OCI-LY1 (cell line): Measurements from ENCODE around the gene CBARP.

ENCODE experiments used
- H2AFZ ChIP-seq: fragments of 200-600 bp; sonication (generic), shearing (Covaris generic); 2 replicates; pipeline ENCODE4 v1.6.0; 2014; ENCODE audit warnings: antibody characterized with exemption, mild to moderate bottlenecking, low read length
- H3F3A ChIP-seq: fragments of 200-600 bp; sonication (generic), shearing (Covaris generic); 2 replicates; pipeline ENCODE4 v1.6.0; 2014; ENCODE audit warnings: mild to moderate bottlenecking, antibody characterized with exemption, low read length, moderate library complexity; ENCODE audit not compliant: insufficient read depth
- H3K27ac ChIP-seq: fragments of 200-600 bp; sonication (generic); 2 replicates; pipeline ENCODE4 v1.5.1; 2014; ENCODE audit warnings: low read length, mixed run types, mild to moderate bottlenecking, low read depth; ENCODE audit not compliant: poor library complexity, severe bottlenecking
- H3K27me3 ChIP-seq: fragments of 200-600 bp; sonication (generic); 2 replicates; pipeline ENCODE4 v1.6.0; 2014; ENCODE audit warnings: antibody characterized with exemption, mild to moderate bottlenecking, low read length, moderate library complexity; ENCODE audit not compliant: insufficient read depth
- H3K36me3 ChIP-seq: fragments of 200-600 bp; sonication (generic); 2 replicates; pipeline ENCODE4 v1.6.1; 2014; ENCODE audit warnings: mild to moderate bottlenecking, antibody characterized with exemption, low read length, moderate library complexity, mixed read lengths; ENCODE audit not compliant: insufficient read depth
- H3K4me1 ChIP-seq: fragments of 200-600 bp; sonication (generic); 2 replicates; pipeline ENCODE4 v1.5.1; 2014; ENCODE audit warnings: mild to moderate bottlenecking, low read length, moderate library complexity; ENCODE audit not compliant: insufficient read depth, severe bottlenecking
- H3K4me2 ChIP-seq: fragments of 200-600 bp; sonication (generic), shearing (Covaris generic); 2 replicates; pipeline ENCODE4 v1.6.1; 2014; ENCODE audit warnings: low read length
- H3K4me3 ChIP-seq: fragments of 200-600 bp; sonication (generic); 2 replicates; pipeline ENCODE4 v1.5.1; 2014; ENCODE audit warnings: low read length, low read depth, mild to moderate bottlenecking, mixed read lengths; ENCODE audit not compliant: poor library complexity, severe bottlenecking
- H3K79me2 ChIP-seq: fragments of 200-600 bp; shearing (Covaris generic); 2 replicates; pipeline ENCODE4 v1.6.1; 2016; ENCODE audit warnings: mixed run types, low read length, mixed read lengths; ENCODE audit not compliant: insufficient read depth
- H3K9ac ChIP-seq: fragments of 200-600 bp; sonication (generic), shearing (Covaris generic); 2 replicates; pipeline ENCODE4 v1.6.1; 2014; ENCODE audit warnings: mild to moderate bottlenecking, low read length, mixed read lengths
- H3K9me2 ChIP-seq: fragments of 200-600 bp; sonication (generic), shearing (Covaris generic); 2 replicates; pipeline ENCODE4 v1.6.1; 2014; ENCODE audit warnings: low read depth, mild to moderate bottlenecking, low read length, mixed read lengths
- H3K9me3 ChIP-seq: fragments of 200-600 bp; shearing (Covaris generic); 2 replicates; pipeline ENCODE4 v1.6.1; 2014; ENCODE audit warnings: low read length, mixed read lengths
- H4K20me1 ChIP-seq: fragments of 200-600 bp; sonication (generic), shearing (Covaris generic); 2 replicates; pipeline ENCODE4 v1.6.0; 2016; ENCODE audit warnings: mild to moderate bottlenecking, low read length; ENCODE audit not compliant: insufficient read depth
- CTCF ChIP-seq: fragments of 200-600 bp; sonication (generic), shearing (Covaris generic); IDR thresholded peaks from 2 replicates; pipeline ENCODE4 v1.5.1; 2017; ENCODE audit warnings: mild to moderate bottlenecking, antibody characterized with exemption, low read length, moderate library complexity, mixed read lengths
- EZH2 ChIP-seq: fragments of 200-600 bp; sonication (generic), shearing (Covaris generic); IDR thresholded peaks from 2 replicates; pipeline ENCODE4 v1.8.0; 2017; ENCODE audit warnings: borderline replicate concordance, mixed run types, mild to moderate bottlenecking, antibody characterized with exemption, low read length, moderate library complexity, mixed read lengths

Gene CBARP

GRCh38 chr19:1261538-1261797 is 23.7 kb upstream of the CBARP start:
- Histone ChIP-seq H3F3A (peaks cover 5% of the 10 kb centered on the region; the same call in 1 of the 2 replicates), H4K20me1 (no peaks in the 10 kb centered on the region), H3K4me2 (peak overlapping the region; percentile 85), H2AFZ (no peak overlapping the region), H3K79me2 (no peaks in the 10 kb centered on the region), H3K9me2 (no peaks in the 10 kb centered on the region), H3K27me3 (no peaks in the 10 kb centered on the region), H3K9ac (peak overlapping the region; percentile 85), H3K36me3 (peaks cover 17% of the 10 kb centered on the region), H3K9me3 (no peaks in the 10 kb centered on the region), H3K27ac (peak overlapping the region; percentile 89), H3K4me3 (peak overlapping the region; percentile 73), H3K4me1 (peaks cover 79% of the 10 kb centered on the region)
- TF ChIP-seq EZH2 (no peak), CTCF (peak; percentile 27; the same call in 1 of the 2 replicates)

- no peak for TF ChIP-seq EZH2
- TF ChIP-seq CTCF: no peak
- H4K20me1 ChIP-seq: no peaks in the 10 kb centered on the region
- no peaks in the 10 kb centered on the region for H3K27me3 ChIP-seq
- no peaks in the 10 kb centered on the region for H3K9me3 ChIP-seq
- H3K9ac ChIP-seq: peak overlapping the region; percentile 85
- H3K27ac ChIP-seq: peak overlapping the region; percentile 97
- peaks cover 74% of the 10 kb centered on the region for H3K4me1 ChIP-seq
- no peaks in the 10 kb centered on the region for H3K79me2 ChIP-seq
- no peak overlapping the region for H2AFZ ChIP-seq
- peak overlapping the region; percentile 73 for H3K4me3 ChIP-seq
- peak overlapping the region; percentile 86 for H3K4me2 ChIP-seq
- H3K36me3 ChIP-seq: peaks cover 20% of the 10 kb centered on the region
- H3F3A ChIP-seq: peaks cover 5% of the 10 kb centered on the region; the same call in 1 of the 2 replicates
- H3K9me2 ChIP-seq: no peaks in the 10 kb centered on the region
Observed at GRCh38 chr19:1260749-1261537, 23.1 kb upstream of the CBARP start.

GRCh38 chr19:1259876-1260748 is 22.3 kb upstream of the CBARP start:
- H3K4me2 ChIP-seq: peak overlapping the region; percentile 86
- peaks cover 5% of the 10 kb centered on the region; the same call in 1 of the 2 replicates for H3F3A ChIP-seq
- H3K9me3 ChIP-seq: no peaks in the 10 kb centered on the region
- peaks cover 67% of the 10 kb centered on the region for H3K4me1 ChIP-seq
- H3K27me3 ChIP-seq: no peaks in the 10 kb centered on the region
- H4K20me1 ChIP-seq: no peaks in the 10 kb centered on the region
- TF ChIP-seq CTCF (no peak), EZH2 (no peak)
- peak overlapping the region; percentile 73 for H3K4me3 ChIP-seq
- H3K36me3 ChIP-seq: peaks cover 28% of the 10 kb centered on the region
- H3K79me2 ChIP-seq: no peaks in the 10 kb centered on the region
- H3K9ac ChIP-seq: peak overlapping the region; percentile 77
- H3K9me2 ChIP-seq: no peaks in the 10 kb centered on the region
- peak overlapping the region; percentile 97 for H3K27ac ChIP-seq
- H2AFZ ChIP-seq: no peak overlapping the region
